H9 (cell line): ENCODE measurements around the gene ZBED2. TPM values are rescaled to one million over a fixed set of nuclear protein-coding genes. Genes with fewer than 3 reads are reported as not detected.

Experiments
- DNase-seq: peaks from one replicate; pipeline ENCODE4 v3.0.0-alpha.2; 2017
- H2AFZ ChIP-seq: one replicate; pipeline ENCODE4 v1.6.1; 2013; ENCODE audit warnings: mild to moderate bottlenecking, low read length, control low read depth, moderate library complexity
- H2AK5ac ChIP-seq: 2 replicates; pipeline ENCODE4 v1.6.1; 2013; ENCODE audit warnings: low read length, control low read depth, mixed read lengths; ENCODE audit not compliant: insufficient read length
- H2BK120ac ChIP-seq: one replicate; pipeline ENCODE4 v1.6.1; 2013; ENCODE audit warnings: low read depth, mild to moderate bottlenecking, low read length, control low read depth, inconsistent platforms; ENCODE audit not compliant: poor library complexity, severe bottlenecking
- H2BK12ac ChIP-seq: 2 replicates; pipeline ENCODE4 v1.6.1; 2013; ENCODE audit warnings: low read length, control low read depth, mixed read lengths, low read depth; ENCODE audit not compliant: insufficient read length
- H2BK15ac ChIP-seq: 2 replicates; pipeline ENCODE4 v1.6.1; 2013; ENCODE audit warnings: low read depth, low read length, control low read depth
- H2BK20ac ChIP-seq: one replicate; pipeline ENCODE4 v1.6.1; 2013; ENCODE audit warnings: low read depth, mild to moderate bottlenecking, low read length, control low read depth, inconsistent platforms; ENCODE audit not compliant: poor library complexity, severe bottlenecking
- H2BK5ac ChIP-seq: 2 replicates; pipeline ENCODE4 v1.6.1; 2013; ENCODE audit warnings: low read length, control low read depth, mixed read lengths; ENCODE audit not compliant: insufficient read length
- H3K14ac ChIP-seq: 2 replicates; pipeline ENCODE4 v1.6.1; 2013; ENCODE audit warnings: low read length, control low read depth; ENCODE audit not compliant: insufficient read depth
- H3K18ac ChIP-seq: 2 replicates; pipeline ENCODE4 v1.6.1; 2013; ENCODE audit warnings: low read depth, mild to moderate bottlenecking, mixed read lengths, low read length, control low read depth; ENCODE audit not compliant: insufficient read length
- H3K23ac ChIP-seq: 2 replicates; pipeline ENCODE4 v1.6.1; 2013; ENCODE audit warnings: low read length, control low read depth, mixed read lengths, low read depth; ENCODE audit not compliant: insufficient read length
- H3K23me2 ChIP-seq: 2 replicates; pipeline ENCODE4 v1.6.1; 2013; ENCODE audit warnings: low read depth, mild to moderate bottlenecking, mixed read lengths, low read length, control low read depth; ENCODE audit not compliant: insufficient read length, poor library complexity, severe bottlenecking
- H3K27ac ChIP-seq: 2 replicates; pipeline ENCODE4 v1.5.1; 2013; ENCODE audit warnings: low read length, control low read depth, mixed read lengths, low read depth; ENCODE audit not compliant: insufficient read length
- H3K27me3 ChIP-seq: 2 replicates; pipeline ENCODE4 v1.6.1; 2013; ENCODE audit warnings: low read length, control low read depth, inconsistent platforms; ENCODE audit not compliant: insufficient read depth
- H3K4ac ChIP-seq: 2 replicates; pipeline ENCODE4 v1.6.1; 2013; ENCODE audit warnings: low read depth, mild to moderate bottlenecking, control low read depth, inconsistent platforms, low read length, moderate library complexity
- H3K4me1 ChIP-seq: 2 replicates; pipeline ENCODE4 v1.6.1; 2013; ENCODE audit warnings: low read length, control low read depth, inconsistent platforms; ENCODE audit not compliant: insufficient read depth
- H3K4me2 ChIP-seq: 2 replicates; pipeline ENCODE4 v1.6.1; 2013; ENCODE audit warnings: low read length, control low read depth, mixed read lengths; ENCODE audit not compliant: insufficient read length, insufficient read depth
- H3K56ac ChIP-seq: 2 replicates; pipeline ENCODE4 v1.6.1; 2013; ENCODE audit warnings: low read depth, mild to moderate bottlenecking, mixed read lengths, low read length, control low read depth; ENCODE audit not compliant: insufficient read length
- H3K79me1 ChIP-seq: 2 replicates; pipeline ENCODE4 v1.6.1; 2013; ENCODE audit warnings: low read depth, mild to moderate bottlenecking, moderate library complexity, low read length, control low read depth, inconsistent platforms; ENCODE audit not compliant: insufficient read depth, poor library complexity, severe bottlenecking
- H3K79me2 ChIP-seq: 2 replicates; pipeline ENCODE4 v1.6.1; 2013; ENCODE audit warnings: low read length, control low read depth, inconsistent platforms; ENCODE audit not compliant: insufficient read depth
- H3K9ac ChIP-seq: 2 replicates; pipeline ENCODE4 v1.6.1; 2013; ENCODE audit warnings: low read length, control low read depth, mixed read lengths; ENCODE audit not compliant: insufficient read length; ENCODE audit errors: extremely low read depth
- H3K9me3 ChIP-seq: one replicate; pipeline ENCODE4 v1.6.1; 2013; ENCODE audit warnings: low read depth, low read length, inconsistent platforms; ENCODE audit not compliant: control insufficient read depth
- H3T11ph ChIP-seq: one replicate; pipeline ENCODE4 v1.6.1; 2013; ENCODE audit warnings: mild to moderate bottlenecking, low read length, control low read depth, inconsistent platforms
- H4K20me1 ChIP-seq: one replicate; pipeline ENCODE4 v1.6.1; 2013; ENCODE audit not compliant: control insufficient read depth, insufficient read length, insufficient read depth
- H4K5ac ChIP-seq: 2 replicates; pipeline ENCODE4 v1.6.1; 2013; ENCODE audit warnings: low read depth, mild to moderate bottlenecking, mixed read lengths, low read length, control low read depth; ENCODE audit not compliant: insufficient read length
- H4K8ac ChIP-seq: replicated peaks from 2 replicates; pipeline ENCODE4 v1.6.1; 2013; ENCODE audit warnings: low read length, control low read depth, mixed read lengths, low read depth; ENCODE audit not compliant: insufficient read length
- H4K91ac ChIP-seq: 2 replicates; pipeline ENCODE4 v1.6.1; 2013; ENCODE audit warnings: low read depth, mild to moderate bottlenecking, moderate library complexity, mixed read lengths, low read length, control low read depth; ENCODE audit not compliant: insufficient read length
- H3K27ac Mint-ChIP-seq, 3 experiments: 2 replicates in 2 of 3; 3 replicates in 1 of 3; pipeline ENCODE4 v1.8.0; 2020 to 2021; ENCODE audit warnings: mixed read lengths in 3 of 3, mild to moderate bottlenecking in 1 of 3, moderate library complexity in 1 of 3
- H3K27me3 Mint-ChIP-seq: 2 replicates; pipeline ENCODE4 v1.8.0; 2021; ENCODE audit warnings: low read depth, mild to moderate bottlenecking, moderate library complexity, mixed read lengths
- H3K36me3 Mint-ChIP-seq, 3 experiments: 2 replicates in 2 of 3; 3 replicates in 1 of 3; pipeline ENCODE4 v1.8.0; 2020 to 2021; ENCODE audit warnings: low read depth in 3 of 3, mixed read lengths in 3 of 3; ENCODE audit not compliant: insufficient read depth in 1 of 3
- H3K4me1 Mint-ChIP-seq, 2 experiments: 2 replicates each; pipeline ENCODE4 v1.8.0; 2020; ENCODE audit warnings: mixed read lengths in 2 of 2
- H3K4me3 Mint-ChIP-seq, 2 experiments: 2 replicates in 1 of 2; 3 replicates in 1 of 2; pipeline ENCODE4 v1.8.0; 2020 to 2021; ENCODE audit warnings: mild to moderate bottlenecking in 2 of 2, mixed read lengths in 2 of 2, moderate library complexity in 1 of 2
- H3K9me3 Mint-ChIP-seq, 2 experiments: 2 replicates in 1 of 2; 3 replicates in 1 of 2; pipeline ENCODE4 v1.8.0; 2020; ENCODE audit warnings: mild to moderate bottlenecking in 2 of 2, mixed read lengths in 2 of 2, moderate library complexity in 1 of 2
- CTCF ChIP-seq: fragments of 200-600 bp; sonication (generic); conservative IDR thresholded peaks from 3 replicates; pipeline ENCODE4 v1.8.0; 2021; ENCODE audit warnings: antibody characterized with exemption, mild to moderate bottlenecking
- total RNA-seq: library from RNA; stranded (reverse); gene quantifications from 2 replicates; pipeline ENCODE4 v1.2.1, GENCODE V29; 2021

ZBED2 gene
- total RNA-seq, 1 experiment from 2014 or later: not detected

GRCh38 chr3:111548756-111549155 is 46.4 kb downstream of the ZBED2 start:
- no peak overlapping the region for H2BK20ac ChIP-seq
- no peak overlapping the region for H2BK5ac ChIP-seq
- no peaks in the 10 kb centered on the region for H4K20me1 ChIP-seq
- peaks cover 4% of the 10 kb centered on the region; the same call in 1 of the 2 replicates for H3K4me1 ChIP-seq
- Mint-ChIP-seq H3K27me3 (no peaks in the 10 kb centered on the region), H3K4me3 (no peak overlapping the region), H3K9me3 (no peaks in the 10 kb centered on the region), H3K27ac (no peak overlapping the region), H3K36me3 (no peaks in the 10 kb centered on the region), H3K4me1 (no peaks in the 10 kb centered on the region; a peak in 2 of 4 replicates)
- H3K14ac ChIP-seq: no peak overlapping the region
- no peak overlapping the region for H3K4me2 ChIP-seq
- no peak overlapping the region for H3K18ac ChIP-seq
- H3K9ac ChIP-seq: no peak overlapping the region
- H2AFZ ChIP-seq: no peak overlapping the region
- H4K8ac ChIP-seq: no peak overlapping the region
- H2BK120ac ChIP-seq: no peak overlapping the region
- no peak overlapping the region for H2AK5ac ChIP-seq
- H4K91ac ChIP-seq: no peak overlapping the region
- H3K4ac ChIP-seq: no peak overlapping the region
- no peak for DNase-seq
- no peak overlapping the region for H3T11ph ChIP-seq
- H2BK12ac ChIP-seq: no peak overlapping the region
- H3K23ac ChIP-seq: no peak overlapping the region
- H3K79me1 ChIP-seq: no peaks in the 10 kb centered on the region
- no peak for TF ChIP-seq CTCF
- no peaks in the 10 kb centered on the region for H3K27me3 ChIP-seq
- H3K56ac ChIP-seq: no peak overlapping the region
- no peak overlapping the region for H4K5ac ChIP-seq
- H3K23me2 ChIP-seq: no peaks in the 10 kb centered on the region
- 0 out of 2 replicates have a peak, but pooled peaks cover 1% of the 10 kb centered on the region for H3K79me2 ChIP-seq
- H3K27ac ChIP-seq: no peak overlapping the region
- no peaks in the 10 kb centered on the region for H3K9me3 ChIP-seq
- no peak overlapping the region for H2BK15ac ChIP-seq
